Keratinocyte (primary cell): ENCODE measurements around the gene DUSP5. TPM values are rescaled to one million over a fixed set of nuclear protein-coding genes. Genes with fewer than 3 reads are reported as not detected.

Experiments used
- DNase-seq: peaks from one replicate; pipeline ENCODE4 v3.0.0-alpha.2; 2011; ENCODE audit warnings: low read depth, missing footprints, low spot score
- FAIRE-seq: peaks from 2 replicates; lab custom pipeline; 2011; peaks lifted over from hg19 to GRCh38; lab: Jason Lieb, UNC
- H2AFZ ChIP-seq: 2 replicates; pipeline ENCODE4 v1.6.0; 2012; ENCODE audit warnings: low read length, control low read depth, inconsistent platforms; ENCODE audit not compliant: control insufficient read depth
- H3K27ac ChIP-seq: 2 replicates; pipeline ENCODE4 v1.5.1; 2011; ENCODE audit warnings: low read length; ENCODE audit not compliant: control insufficient read depth, insufficient read depth
- H3K27me3 ChIP-seq: 3 replicates; pipeline ENCODE4 v1.6.0; 2011; ENCODE audit warnings: low read length; ENCODE audit not compliant: control insufficient read depth, insufficient read depth; ENCODE audit errors: extremely low read depth
- H3K36me3 ChIP-seq, 2 experiments: 2 replicates in 1 of 2; 3 replicates in 1 of 2; pipeline ENCODE4 v1.5.1; 2011; ENCODE audit warnings: low read length in 2 of 2, mild to moderate bottlenecking in 1 of 2; ENCODE audit not compliant: control insufficient read depth in 2 of 2, insufficient read depth in 2 of 2; ENCODE audit errors: extremely low read depth in 1 of 2
- H3K4me1 ChIP-seq: 3 replicates; pipeline ENCODE4 v1.5.1; 2011; ENCODE audit warnings: low read length; ENCODE audit not compliant: control insufficient read depth, insufficient read depth; ENCODE audit errors: extremely low read depth
- H3K4me2 ChIP-seq: 3 replicates; pipeline ENCODE4 v1.6.0; 2011; ENCODE audit warnings: low read depth, low read length; ENCODE audit not compliant: control insufficient read depth, insufficient read depth; ENCODE audit errors: extremely low read depth
- H3K4me3 ChIP-seq, 3 experiments: fragments of 200-600 bp in 1 of 3; sonication (generic) in 1 of 3; 2 replicates in 2 of 3; 3 replicates in 1 of 3; pipeline ENCODE4 v1.5.1; 2011 to 2016; ENCODE audit warnings: low read length in 3 of 3, mild to moderate bottlenecking in 3 of 3, control low read depth in 2 of 3, inconsistent platforms in 1 of 3, low read depth in 1 of 3, mixed read lengths in 1 of 3, mixed run types in 1 of 3, moderate library complexity in 1 of 3; ENCODE audit not compliant: control insufficient read depth in 2 of 3, insufficient read depth in 2 of 3; ENCODE audit errors: extremely low read depth in 1 of 3
- H3K79me2 ChIP-seq: 2 replicates; pipeline ENCODE4 v1.6.0; 2012; ENCODE audit warnings: low read length; ENCODE audit not compliant: control insufficient read depth, insufficient read depth
- H3K9ac ChIP-seq: 3 replicates; pipeline ENCODE4 v1.6.0; 2011; ENCODE audit warnings: low read length; ENCODE audit not compliant: control insufficient read depth, insufficient read depth; ENCODE audit errors: extremely low read depth
- H3K9me1 ChIP-seq: 3 replicates; pipeline ENCODE4 v1.6.0; 2011; ENCODE audit warnings: low read length; ENCODE audit not compliant: control insufficient read depth, insufficient read depth; ENCODE audit errors: extremely low read depth
- H3K9me3 ChIP-seq: 2 replicates; pipeline ENCODE4 v1.5.1; 2012; ENCODE audit warnings: low read depth, low read length; ENCODE audit not compliant: control insufficient read depth
- H4K20me1 ChIP-seq: 3 replicates; pipeline ENCODE4 v1.6.0; 2011; ENCODE audit warnings: low read length; ENCODE audit not compliant: control insufficient read depth, insufficient read depth; ENCODE audit errors: extremely low read depth
- EZH2 ChIP-seq: IDR thresholded peaks from one replicate; pipeline ENCODE4 v1.6.1; 2012; ENCODE audit warnings: inconsistent platforms, mild to moderate bottlenecking, low read length, moderate library complexity
- dilution Hi-C: fragments of 300-500 bp; cut with MboI; formaldehyde crosslinking; loops from one replicate; pipeline ENCODE4 v1.7.0; 2020; ENCODE audit warnings: low sequenced_read_pairs; ENCODE audit not compliant: extremely low pct_ligation_motif_present
- polyA plus RNA-seq, 5 experiments: library from polyadenylated mRNA; depleted of rRNA in 3 of 5; stranded (reverse) in 3 of 5; stranded (forward) in 1 of 5; unstranded in 1 of 5; fragments of >200 nt; gene quantifications; 1 replicate in 1 of 5; 2 replicates in 3 of 5; 3 replicates in 1 of 5; pipeline versions ENCODE4 v1.2.1 to v1.2.3, GENCODE V29; 2011 to 2012; ENCODE audit warnings: missing spikeins in 2 of 5, low read depth in 1 of 5, low replicate concordance in 1 of 5
- TF ChIP-seq, protein P1 (sequence below), 3 experiments: IDR thresholded peaks in 1 of 3; conservative IDR thresholded peaks in 1 of 3; optimal IDR thresholded peaks in 1 of 3; 2 replicates in 2 of 3; 3 replicates in 1 of 3; pipeline versions ENCODE3 to v1.5.1; 2011; ENCODE audit warnings: low read length in 3 of 3, mild to moderate bottlenecking in 3 of 3, moderate library complexity in 2 of 3, control low read depth in 1 of 3, inconsistent platforms in 1 of 3; ENCODE audit not compliant: insufficient read depth in 2 of 3; ENCODE audit errors: extremely low read depth in 1 of 3

DUSP5 gene
- polyA plus RNA-seq, 1 donor (not counting 4 experiments of a cell fraction or from before 2014, with no cell fraction given): 49.6 TPM

GRCh38 chr10:110556969-110557601 is 59.4 kb downstream of the DUSP5 start:
- Histone ChIP-seq H3K27me3 (no peaks in the 10 kb centered on the region), H3K79me2 (no peaks in the 10 kb centered on the region), H3K9me1 (no peaks in the 10 kb centered on the region), H3K4me2 (no peak overlapping the region), H2AFZ (peak overlapping the region; percentile 32), H3K4me1 (no peaks in the 10 kb centered on the region), H3K4me3 (no peak overlapping the region), H3K36me3 (no peaks in the 10 kb centered on the region), H3K9ac (no peak overlapping the region), H3K27ac (no peak overlapping the region), H4K20me1 (no peaks in the 10 kb centered on the region), H3K9me3 (no peaks in the 10 kb centered on the region)
- dilution Hi-C loops: loop anchor here (25.0 kb wide), 1 partner anchor 245 kb away; the partner anchor contains the start of gene SMNDC1
- TF ChIP-seq, protein P1, sequence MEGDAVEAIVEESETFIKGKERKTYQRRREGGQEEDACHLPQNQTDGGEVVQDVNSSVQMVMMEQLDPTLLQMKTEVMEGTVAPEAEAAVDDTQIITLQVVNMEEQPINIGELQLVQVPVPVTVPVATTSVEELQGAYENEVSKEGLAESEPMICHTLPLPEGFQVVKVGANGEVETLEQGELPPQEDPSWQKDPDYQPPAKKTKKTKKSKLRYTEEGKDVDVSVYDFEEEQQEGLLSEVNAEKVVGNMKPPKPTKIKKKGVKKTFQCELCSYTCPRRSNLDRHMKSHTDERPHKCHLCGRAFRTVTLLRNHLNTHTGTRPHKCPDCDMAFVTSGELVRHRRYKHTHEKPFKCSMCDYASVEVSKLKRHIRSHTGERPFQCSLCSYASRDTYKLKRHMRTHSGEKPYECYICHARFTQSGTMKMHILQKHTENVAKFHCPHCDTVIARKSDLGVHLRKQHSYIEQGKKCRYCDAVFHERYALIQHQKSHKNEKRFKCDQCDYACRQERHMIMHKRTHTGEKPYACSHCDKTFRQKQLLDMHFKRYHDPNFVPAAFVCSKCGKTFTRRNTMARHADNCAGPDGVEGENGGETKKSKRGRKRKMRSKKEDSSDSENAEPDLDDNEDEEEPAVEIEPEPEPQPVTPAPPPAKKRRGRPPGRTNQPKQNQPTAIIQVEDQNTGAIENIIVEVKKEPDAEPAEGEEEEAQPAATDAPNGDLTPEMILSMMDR (optimal IDR thresholded peaks at IDR 0.05 in 1 of 3, IDR thresholded peaks at IDR 0.05 in 1 of 3, conservative IDR thresholded peaks at IDR 0.05 in 1 of 3; ENCODE audit: extremely low read depth in 1 of 3, insufficient read depth in 2 of 3, low read length in 3 of 3): peak; percentile 72 to 79 (median 79)
- no peak for TF ChIP-seq EZH2
- DNase-seq (no peak), FAIRE-seq (peak; percentile 67)

GRCh38 chr10:110558041-110558440 is 60.3 kb downstream of the DUSP5 start:
- no peaks in the 10 kb centered on the region for H3K79me2 ChIP-seq
- H3K9ac ChIP-seq: no peak overlapping the region
- H3K4me3 ChIP-seq: no peak overlapping the region
- TF ChIP-seq, protein P1 (optimal IDR thresholded peaks at IDR 0.05 in 1 of 3, IDR thresholded peaks at IDR 0.05 in 1 of 3, conservative IDR thresholded peaks at IDR 0.05 in 1 of 3; ENCODE audit: extremely low read depth in 1 of 3, insufficient read depth in 2 of 3, low read length in 3 of 3): no peak
- TF ChIP-seq EZH2: no peak
- no peak overlapping the region for H3K4me2 ChIP-seq
- dilution Hi-C loops: loop anchor here (25.0 kb wide), 1 partner anchor 246 kb away; the partner anchor contains the start of gene SMNDC1
- H3K36me3 ChIP-seq: no peaks in the 10 kb centered on the region
- FAIRE-seq (no peak), DNase-seq (no peak)
- no peaks in the 10 kb centered on the region for H3K4me1 ChIP-seq
- no peak overlapping the region for H2AFZ ChIP-seq
- no peak overlapping the region for H3K27ac ChIP-seq
- no peaks in the 10 kb centered on the region for H3K9me3 ChIP-seq
- H4K20me1 ChIP-seq: no peaks in the 10 kb centered on the region
- H3K27me3 ChIP-seq: no peaks in the 10 kb centered on the region
- H3K9me1 ChIP-seq: no peaks in the 10 kb centered on the region
